Ectodermal cell (in vitro differentiated cells): ENCODE data around the gene PPP1R17.

Experiments used
- H3K27ac ChIP-seq: 2 replicates; pipeline ENCODE4 v1.7.0; 2013; ENCODE audit warnings: mild to moderate bottlenecking, low read depth, low read length; ENCODE audit not compliant: insufficient read depth, poor library complexity, severe bottlenecking
- H3K27me3 ChIP-seq: 2 replicates; pipeline ENCODE4 v1.7.0; 2013; ENCODE audit warnings: mild to moderate bottlenecking, low read length; ENCODE audit not compliant: insufficient read depth, control insufficient read depth, poor library complexity, severe bottlenecking
- H3K36me3 ChIP-seq: one replicate; pipeline ENCODE4 v1.7.0; 2013; ENCODE audit warnings: low read length; ENCODE audit not compliant: control insufficient read depth, insufficient read depth
- H3K4me1 ChIP-seq: one replicate; pipeline ENCODE4 v1.7.0; 2013; ENCODE audit warnings: low read length; ENCODE audit not compliant: control insufficient read depth, insufficient read depth
- H3K4me3 ChIP-seq: 2 replicates; pipeline ENCODE4 v1.7.0; 2013; ENCODE audit warnings: low read depth, low read length, control low read depth; ENCODE audit not compliant: insufficient read depth
- H3K9me3 ChIP-seq: 2 replicates; pipeline ENCODE4 v1.7.0; 2013; ENCODE audit warnings: mild to moderate bottlenecking, low read length, moderate library complexity; ENCODE audit not compliant: control insufficient read depth
- WGBS, 2 experiments: methylation state at CpG; one replicate each; pipeline ENCODE4 v1.1.7; 2013; ENCODE audit warnings: missing lambda C conversion rate in 2 of 2; 5-methylcytosine and 5-hydroxymethylcytosine counted together

Gene PPP1R17

DNA sequence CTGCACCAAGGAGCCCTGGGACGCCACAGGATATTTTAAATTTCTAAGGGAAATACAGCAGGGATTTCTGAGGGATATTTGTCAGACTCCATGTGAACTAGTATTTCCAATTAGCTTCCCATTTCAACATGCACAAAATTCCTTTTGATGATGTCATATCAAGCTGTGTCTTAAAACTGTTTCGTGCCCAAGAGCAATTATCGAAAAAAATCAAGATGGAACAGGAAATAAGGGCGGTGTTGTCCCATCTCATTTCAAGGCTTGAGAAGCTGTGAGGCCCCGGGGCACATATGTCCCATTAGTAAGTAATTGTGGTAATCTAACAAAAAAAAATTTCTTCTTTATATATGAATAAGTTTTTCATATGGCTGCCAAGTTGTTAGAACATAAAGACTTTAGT lies 47.4 kb downstream of the PPP1R17 start:
- H3K9me3 ChIP-seq = no peaks in the 10 kb centered on the region
- no peaks in the 10 kb centered on the region for H3K4me1 ChIP-seq
- H3K27ac ChIP-seq = no peak overlapping the region
- H3K4me3 ChIP-seq = no peak overlapping the region
- 72% methylated on average over 4 of the region's 5 CpGs for WGBS, 2 experiments
- no peaks in the 10 kb centered on the region for H3K27me3 ChIP-seq
- H3K36me3 ChIP-seq = no peaks in the 10 kb centered on the region

DNA sequence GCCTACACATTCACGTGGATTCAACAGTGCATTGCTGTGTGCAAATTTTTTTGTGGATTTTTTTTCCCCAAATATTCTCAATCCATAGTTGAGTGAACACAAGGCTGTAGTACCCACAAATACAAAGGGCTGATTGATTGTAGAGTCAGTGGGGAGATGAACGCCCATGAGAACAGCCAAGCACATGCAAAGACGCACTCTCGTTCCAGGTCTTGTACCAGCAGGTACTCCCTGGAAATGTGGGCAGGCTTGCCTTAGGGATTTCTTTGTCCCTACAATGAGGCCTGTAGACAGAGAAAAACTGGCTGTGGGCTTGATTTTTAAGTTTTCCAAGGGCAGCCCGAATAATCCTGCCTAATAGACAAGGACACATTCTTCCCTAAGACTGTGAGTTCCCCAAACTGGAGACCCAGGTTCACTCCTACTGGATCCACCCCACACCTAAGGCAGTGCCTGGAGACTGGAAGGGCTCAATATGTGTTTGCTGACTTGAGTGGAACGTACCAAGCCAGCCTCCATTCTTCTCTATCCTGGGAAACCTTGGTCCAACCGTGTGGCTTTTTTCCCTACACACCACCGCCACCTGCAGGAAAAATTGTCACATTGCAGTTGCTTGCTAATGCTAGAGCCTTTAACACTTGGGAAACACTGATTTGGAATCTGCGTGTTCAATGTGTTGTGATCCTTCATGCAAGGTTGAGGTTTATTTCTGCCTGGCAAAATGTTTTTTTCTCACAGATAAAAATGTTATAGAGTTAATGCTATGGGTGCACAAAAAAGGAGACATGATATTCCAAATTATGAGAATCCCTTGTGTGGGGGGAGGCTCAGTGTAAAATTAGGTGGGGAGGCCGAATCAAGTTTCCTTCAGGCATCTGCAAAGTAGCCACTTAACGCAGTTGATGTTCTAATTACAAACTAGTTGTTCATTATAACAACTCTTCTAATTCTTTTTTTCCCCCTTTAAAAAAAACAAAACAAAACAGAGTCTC lies 49.3 kb downstream of the PPP1R17 start:
- H3K4me3 ChIP-seq = no peak overlapping the region
- H3K27me3 ChIP-seq = no peaks in the 10 kb centered on the region
- WGBS, 2 experiments = 61 to 63% methylated on average over 11 of the region's 11 CpGs
- H3K4me1 ChIP-seq = no peaks in the 10 kb centered on the region
- no peak overlapping the region for H3K27ac ChIP-seq
- H3K36me3 ChIP-seq = no peaks in the 10 kb centered on the region
- H3K9me3 ChIP-seq = no peaks in the 10 kb centered on the region

DNA sequence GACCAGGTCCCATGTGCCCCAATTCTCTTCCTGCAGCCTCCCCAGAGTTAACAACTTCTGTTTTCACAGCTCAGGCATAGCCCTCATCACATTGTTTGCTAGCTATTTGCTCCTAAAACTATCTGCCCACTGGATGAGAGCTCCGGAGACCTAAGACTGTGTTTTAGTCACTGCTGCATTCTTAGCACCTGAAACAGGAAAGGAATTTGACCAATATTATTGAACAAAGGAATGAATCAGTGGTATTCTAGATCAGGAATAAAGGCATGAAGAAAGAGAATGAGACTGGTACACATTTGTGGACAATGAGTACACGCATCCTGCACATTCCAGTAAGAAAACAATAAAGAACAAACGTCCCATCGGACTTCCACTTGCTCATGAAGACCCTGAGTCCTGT lies 54.8 kb downstream of the PPP1R17 start:
- H3K36me3 ChIP-seq = no peaks in the 10 kb centered on the region
- no peaks in the 10 kb centered on the region for H3K9me3 ChIP-seq
- H3K4me1 ChIP-seq = no peaks in the 10 kb centered on the region
- no peak overlapping the region for H3K4me3 ChIP-seq
- no peak overlapping the region for H3K27ac ChIP-seq
- peaks cover 6% of the 10 kb centered on the region for H3K27me3 ChIP-seq
- WGBS, 2 experiments = 89% methylated on average over 4 of the region's 4 CpGs

DNA sequence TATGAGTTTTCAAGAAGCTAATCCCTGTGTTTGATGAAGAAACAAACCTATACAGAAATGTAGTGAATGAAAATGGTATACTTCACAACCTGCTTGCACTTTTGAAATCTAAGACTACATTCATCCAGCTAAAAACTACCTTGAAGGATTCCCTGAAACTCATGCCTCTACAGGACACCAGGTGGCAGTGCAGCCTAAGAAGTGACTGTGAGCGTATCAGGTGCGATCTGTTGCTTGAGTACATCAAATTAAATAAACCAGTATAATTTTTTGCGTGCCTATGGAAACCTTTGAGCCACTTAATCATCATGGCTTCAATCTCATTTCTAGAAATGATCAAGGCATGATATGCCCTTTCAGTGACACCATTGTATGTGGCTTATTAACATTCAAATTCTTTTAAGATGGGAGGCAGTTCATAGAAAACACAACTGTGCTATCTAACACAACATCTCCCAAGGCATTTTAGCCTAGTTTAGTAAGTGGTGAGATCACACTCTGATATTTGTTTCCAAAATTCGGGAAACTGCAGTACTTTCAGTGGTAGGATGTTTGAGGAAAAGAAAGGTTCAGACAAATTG lies 57.4 kb downstream of the PPP1R17 start:
- Histone ChIP-seq H3K4me1 (no peaks in the 10 kb centered on the region), H3K4me3 (no peak overlapping the region), H3K9me3 (no peaks in the 10 kb centered on the region), H3K36me3 (no peaks in the 10 kb centered on the region), H3K27me3 (peaks cover 6% of the 10 kb centered on the region), H3K27ac (no peak overlapping the region)
- 6 to 8% methylated on average over 4 of the region's 4 CpGs for WGBS, 2 experiments

DNA sequence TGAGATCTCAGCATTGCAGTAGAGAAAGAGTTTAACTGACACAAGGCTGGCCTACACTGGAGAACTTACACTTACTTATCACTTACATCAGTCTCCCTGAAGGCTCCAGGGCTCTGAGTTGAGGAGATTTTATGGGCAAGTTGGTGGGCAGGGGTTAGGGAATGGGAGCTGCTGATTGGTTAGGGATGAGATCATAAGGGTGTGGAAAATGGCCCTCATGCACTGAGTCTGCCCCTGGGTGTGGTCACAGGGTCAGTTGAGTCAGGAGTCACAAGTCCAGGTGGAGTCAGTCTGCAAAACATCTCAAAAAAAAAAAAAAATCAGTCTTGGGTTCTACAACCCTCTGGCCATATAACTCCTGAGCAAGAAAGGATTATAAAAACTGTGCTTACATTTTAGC lies 60.5 kb downstream of the PPP1R17 start:
- H3K27me3 ChIP-seq = peaks cover 6% of the 10 kb centered on the region
- no peaks in the 10 kb centered on the region for H3K9me3 ChIP-seq
- no peak overlapping the region for H3K27ac ChIP-seq
- no peaks in the 10 kb centered on the region for H3K36me3 ChIP-seq
- H3K4me1 ChIP-seq = no peaks in the 10 kb centered on the region
- no peak overlapping the region for H3K4me3 ChIP-seq

DNA sequence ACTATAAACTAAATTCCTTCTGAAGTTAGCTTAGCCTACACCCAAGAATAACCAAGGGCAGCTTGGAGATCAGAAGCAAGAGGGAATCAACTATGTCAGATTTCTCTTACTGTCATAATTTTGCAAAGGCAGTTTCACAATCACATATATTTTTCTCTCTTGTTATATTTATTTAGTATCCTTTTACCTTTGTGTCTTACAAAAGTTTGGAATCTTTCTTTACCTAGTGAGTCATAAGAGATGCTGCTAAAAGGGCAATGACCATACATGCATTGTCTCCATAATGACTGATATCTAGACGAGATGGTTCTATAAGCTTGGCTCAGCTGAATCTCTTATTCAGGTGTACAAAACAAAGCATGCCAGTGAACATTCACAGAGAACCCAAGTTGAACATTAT lies 61.1 kb downstream of the PPP1R17 start:
- Histone ChIP-seq H3K27ac (no peak overlapping the region), H3K4me3 (no peak overlapping the region), H3K27me3 (peaks cover 6% of the 10 kb centered on the region), H3K9me3 (no peaks in the 10 kb centered on the region), H3K36me3 (no peaks in the 10 kb centered on the region), H3K4me1 (no peaks in the 10 kb centered on the region)
- 90 to 94% methylated on average over 1 of the region's 1 CpG for WGBS, 2 experiments

DNA sequence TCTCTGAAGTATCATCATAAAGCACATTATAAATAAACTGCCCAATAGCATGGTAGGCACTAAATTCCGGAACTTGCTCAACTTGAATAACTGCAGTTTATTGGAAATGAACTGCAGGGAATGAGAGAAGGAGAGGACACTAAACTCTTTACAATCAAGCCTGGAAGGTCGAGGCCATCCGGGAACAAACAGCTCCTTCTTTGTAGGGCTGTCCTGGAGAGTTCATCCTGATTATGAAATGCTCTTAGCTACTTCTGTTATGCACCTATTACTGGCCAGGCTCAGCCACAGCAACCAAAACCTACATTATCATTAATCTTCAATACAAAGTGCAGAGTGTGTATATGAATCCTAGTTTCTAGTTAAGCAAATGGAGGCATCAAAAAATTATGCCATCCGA lies 64.7 kb downstream of the PPP1R17 start:
- Histone ChIP-seq H3K36me3 (no peaks in the 10 kb centered on the region), H3K9me3 (no peaks in the 10 kb centered on the region), H3K27ac (no peak overlapping the region), H3K4me3 (no peak overlapping the region), H3K27me3 (no peaks in the 10 kb centered on the region), H3K4me1 (no peaks in the 10 kb centered on the region)
- 92% methylated on average over 4 of the region's 4 CpGs for WGBS, 2 experiments
